Mucosa of rectum (tissue), 2 donors: ENCODE data around the gene ZSCAN12.

Experiments used
- H3K27ac ChIP-seq, 2 donors: one replicate each; pipeline ENCODE4 v1.7.0; 2013; ENCODE audit warnings: inconsistent platforms in 2 of 2, low read depth in 2 of 2, low read length in 2 of 2
- H3K27me3 ChIP-seq, 2 donors: one replicate each; pipeline ENCODE4 v1.7.0; 2013; ENCODE audit warnings: low read length in 2 of 2; ENCODE audit not compliant: control insufficient read depth in 2 of 2, insufficient read depth in 2 of 2
- H3K36me3 ChIP-seq, 2 donors: one replicate each; pipeline ENCODE4 v1.7.0; 2013; ENCODE audit warnings: low read length in 2 of 2; ENCODE audit not compliant: control insufficient read depth in 2 of 2, insufficient read depth in 2 of 2
- H3K4me1 ChIP-seq, 2 donors: one replicate each; pipeline ENCODE4 v1.7.0; 2013; ENCODE audit warnings: low read length in 2 of 2, mild to moderate bottlenecking in 1 of 2; ENCODE audit not compliant: control insufficient read depth in 2 of 2, insufficient read depth in 2 of 2
- H3K4me3 ChIP-seq, 2 donors: one replicate each; pipeline ENCODE4 v1.7.0; 2013; ENCODE audit warnings: low read length in 2 of 2
- H3K9ac ChIP-seq, 2 donors: one replicate each; pipeline ENCODE4 v1.7.0; 2013; ENCODE audit warnings: low read length in 2 of 2, low read depth in 1 of 2, mild to moderate bottlenecking in 1 of 2
- H3K9me3 ChIP-seq, 2 donors: one replicate each; pipeline ENCODE4 v1.7.0; 2013; ENCODE audit warnings: low read length in 2 of 2; ENCODE audit not compliant: control insufficient read depth in 2 of 2
- donor health status: healthy.
- donor health status: Normal muscosa, but diverticular disease.

ZSCAN12 gene

GRCh38 chr6:28347119-28347518, 52.4 kb downstream of the ZSCAN12 start:
- Histone ChIP-seq H3K4me1 (peaks cover 12 to 14% of the 10 kb centered on the region in 2 donors), H3K9ac (no peak overlapping the region), H3K9me3 (no peaks in the 10 kb centered on the region), H3K4me3 (no peak overlapping the region), H3K27ac (no peak overlapping the region), H3K27me3 (no peaks in the 10 kb centered on the region), H3K36me3 (no peaks in the 10 kb centered on the region)

GRCh38 chr6:28345201-28345600, 54.3 kb downstream of the ZSCAN12 start:
- Histone ChIP-seq H3K27me3 (no peaks in the 10 kb centered on the region), H3K4me3 (no peak overlapping the region), H3K9me3 (no peaks in the 10 kb centered on the region), H3K27ac (no peak overlapping the region), H3K9ac (no peak overlapping the region), H3K36me3 (no peaks in the 10 kb centered on the region), H3K4me1 (peaks cover under 1 to 3% of the 10 kb centered on the region in 2 donors)

GRCh38 chr6:28343898-28344677, 55.5 kb downstream of the ZSCAN12 start:
- Histone ChIP-seq H3K9ac (no peak overlapping the region), H3K4me3 (no peak overlapping the region), H3K9me3 (no peaks in the 10 kb centered on the region), H3K4me1 (no peaks in the 10 kb centered on the region), H3K36me3 (no peaks in the 10 kb centered on the region), H3K27ac (no peak overlapping the region), H3K27me3 (no peaks in the 10 kb centered on the region)

- Histone ChIP-seq H3K9ac (no peak overlapping the region), H3K9me3 (no peaks in the 10 kb centered on the region), H3K4me3 (no peak overlapping the region), H3K36me3 (no peaks in the 10 kb centered on the region), H3K27me3 (no peaks in the 10 kb centered on the region), H3K4me1 (no peaks in the 10 kb centered on the region), H3K27ac (no peak overlapping the region)
These were observed 59.0 kb downstream of the ZSCAN12 start for GRCh38 chr6:28340310-28341095.

- no peaks in the 10 kb centered on the region for H3K9me3 ChIP-seq
- peaks cover 7 to 8% of the 10 kb centered on the region in 2 donors for H3K4me1 ChIP-seq
- no peak overlapping the region for H3K9ac ChIP-seq
- no peaks in the 10 kb centered on the region for H3K36me3 ChIP-seq
- H3K27me3 ChIP-seq, result no peaks in the 10 kb centered on the region
- H3K4me3 ChIP-seq, result peak overlapping the region in 1 of 2 donors; percentile 88
- H3K27ac ChIP-seq, result peak overlapping the region; percentile 98 to 99
These were observed 62.4 kb downstream of the ZSCAN12 start for GRCh38 chr6:28337121-28337520.

GRCh38 chr6:28336284-28337120, 63.0 kb downstream of the ZSCAN12 start:
- H3K9ac ChIP-seq, result peak overlapping the region; percentile 91 to 96
- no peaks in the 10 kb centered on the region for H3K27me3 ChIP-seq
- H3K9me3 ChIP-seq, result no peaks in the 10 kb centered on the region
- H3K36me3 ChIP-seq, result no peaks in the 10 kb centered on the region
- peak overlapping the region; percentile 88 to 94 for H3K4me3 ChIP-seq
- H3K4me1 ChIP-seq, result peaks cover 7 to 8% of the 10 kb centered on the region in 2 donors
- H3K27ac ChIP-seq, result peak overlapping the region; percentile 98 to 99

- H3K9ac ChIP-seq, result peak within 1 kb of the TSS; percentile 91 to 96
- no peaks in the 10 kb centered on the region for H3K27me3 ChIP-seq
- peak within 1 kb of the TSS; percentile 98 to 99 for H3K27ac ChIP-seq
- H3K36me3 ChIP-seq, result no peaks in the 10 kb centered on the region
- H3K9me3 ChIP-seq, result no peaks in the 10 kb centered on the region
- peak within 1 kb of the TSS; percentile 88 to 94 for H3K4me3 ChIP-seq
- peaks cover 7 to 8% of the 10 kb centered on the region in 2 donors for H3K4me1 ChIP-seq
These were observed 63.8 kb downstream of the ZSCAN12 start, which contains the start of gene ZSCAN31 for GRCh38 chr6:28335564-28336283. ZSCAN31 (minus strand) TSS chr6:28336148; CDS start chr6:28329683, 6,465 bp downstream.

- H3K27me3 ChIP-seq, result no peaks in the 10 kb centered on the region
- peak overlapping the region; percentile 98 to 99 for H3K27ac ChIP-seq
These were observed 64.4 kb downstream of the ZSCAN12 start for GRCh38 chr6:28335040-28335563.

More at GRCh38 chr6:28335040-28335563, 64.4 kb downstream of the ZSCAN12 start:
- Histone ChIP-seq H3K4me1 (peaks cover 7 to 8% of the 10 kb centered on the region in 2 donors), H3K4me3 (peak overlapping the region; percentile 88 to 94), H3K36me3 (no peaks in the 10 kb centered on the region), H3K9ac (peak overlapping the region; percentile 91 to 96), H3K9me3 (no peaks in the 10 kb centered on the region)
